Right forelimb (tissue), 1 donor: ENCODE data around the gene PSRC1.

Experiments used
- DNase-seq: peaks from one replicate; pipeline ENCODE4 v3.0.0-alpha.2; 2018

The PSRC1 gene

DNA sequence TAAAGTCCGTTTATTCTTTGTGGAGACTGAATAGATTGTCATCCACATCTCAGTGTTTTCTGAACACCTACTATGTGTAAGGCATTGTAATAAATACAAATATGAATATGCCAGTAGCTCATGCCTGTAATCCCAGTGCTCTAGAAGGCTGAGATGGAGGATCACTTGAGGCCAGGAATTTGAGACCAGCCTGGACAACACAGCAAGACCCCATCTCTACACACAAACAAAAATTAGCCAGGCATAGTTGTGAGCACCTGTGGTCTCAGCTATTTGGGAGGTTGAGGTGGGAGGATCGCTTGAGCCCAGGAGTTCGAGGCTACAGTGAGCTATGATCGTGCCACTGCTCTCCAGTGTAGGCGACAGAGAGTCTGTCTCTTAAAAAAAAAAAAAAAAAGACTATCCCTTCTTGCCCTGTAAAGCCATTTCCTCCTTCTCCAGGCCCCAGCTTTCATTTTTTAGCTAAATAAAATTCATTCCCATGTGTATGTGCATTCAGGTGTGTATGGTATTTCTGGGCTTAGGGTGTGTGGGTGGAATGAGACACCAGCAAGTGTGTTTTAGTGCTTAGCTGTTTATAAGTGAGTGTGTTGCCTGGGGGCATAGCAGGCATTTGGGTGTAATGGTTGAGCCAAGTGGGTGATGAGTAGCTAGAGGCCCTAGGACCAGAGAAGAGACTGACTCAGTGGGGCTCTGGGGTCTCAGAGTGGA, 25.8 kb downstream of the PSRC1 start:
- DNase-seq: no peak

DNA sequence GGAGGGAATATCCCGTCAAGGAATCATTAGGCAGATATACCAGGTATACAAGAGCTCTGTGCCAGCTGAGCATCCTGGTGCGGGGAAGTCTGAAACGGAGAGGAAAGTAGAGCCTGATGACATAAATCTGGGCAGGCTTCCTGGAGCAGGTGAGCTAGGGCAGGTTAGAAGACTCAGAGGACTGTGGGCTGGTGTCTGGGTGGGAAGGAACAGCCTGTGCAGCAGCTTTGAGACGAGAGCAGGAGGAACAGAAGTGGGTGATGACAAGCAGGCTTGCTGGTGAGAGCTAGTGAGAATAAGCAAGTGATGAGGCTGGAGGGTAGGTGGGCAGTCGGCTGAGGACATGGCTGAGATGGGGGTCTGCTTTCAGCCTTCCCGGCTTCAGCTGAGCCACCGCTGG, 26.9 kb downstream of the PSRC1 start:
- no peak for DNase-seq

DNA sequence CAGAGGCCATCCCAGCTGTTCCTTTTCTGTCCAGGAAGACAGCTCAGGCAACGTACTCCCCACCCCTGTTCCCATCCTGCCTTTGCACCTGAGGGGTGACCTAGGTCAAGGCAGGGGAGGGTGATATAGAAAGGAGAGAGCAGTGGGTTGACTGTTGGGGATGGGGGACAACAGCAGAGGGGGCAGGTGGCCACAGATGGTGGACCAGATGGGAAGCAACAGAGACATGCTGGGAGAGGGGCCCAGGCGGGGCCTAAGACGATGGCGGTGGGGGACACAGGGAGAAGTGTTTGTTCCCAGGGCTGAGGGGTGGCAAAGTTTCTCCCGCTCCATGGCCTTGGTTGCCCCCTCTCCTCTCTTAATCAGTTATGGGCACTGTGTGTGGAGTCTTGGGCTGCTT, 27.3 kb downstream of the PSRC1 start:
- DNase-seq: no peak

DNA sequence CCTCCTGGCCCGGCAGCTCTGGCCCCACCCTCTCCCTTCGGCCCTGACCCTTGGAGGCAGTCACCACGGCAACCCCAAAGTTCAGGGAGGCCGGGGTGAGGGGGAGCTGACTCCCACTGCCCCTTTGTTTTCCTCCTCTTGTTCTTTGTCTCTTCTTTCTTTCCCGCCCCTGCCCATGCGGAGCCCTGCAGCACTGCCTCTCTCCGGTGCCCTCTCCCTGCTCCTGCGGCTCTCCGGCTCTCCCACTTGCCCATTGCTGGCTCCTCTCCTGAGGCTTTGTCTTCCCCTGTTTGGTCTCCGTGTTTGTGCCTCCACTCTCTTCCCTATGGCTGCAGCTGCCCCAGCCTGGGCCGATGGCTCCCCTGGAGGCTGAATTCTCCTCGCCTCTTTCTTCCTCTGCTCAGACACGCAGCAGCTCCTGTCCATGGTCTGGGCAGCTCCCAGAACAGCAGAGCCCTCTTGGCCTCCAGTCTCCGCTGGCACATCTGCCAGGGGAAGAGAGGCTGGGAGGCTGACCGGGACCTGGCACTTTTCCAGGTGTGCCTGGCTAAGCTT, 27.8 kb downstream of the PSRC1 start:
- no peak for DNase-seq

DNA sequence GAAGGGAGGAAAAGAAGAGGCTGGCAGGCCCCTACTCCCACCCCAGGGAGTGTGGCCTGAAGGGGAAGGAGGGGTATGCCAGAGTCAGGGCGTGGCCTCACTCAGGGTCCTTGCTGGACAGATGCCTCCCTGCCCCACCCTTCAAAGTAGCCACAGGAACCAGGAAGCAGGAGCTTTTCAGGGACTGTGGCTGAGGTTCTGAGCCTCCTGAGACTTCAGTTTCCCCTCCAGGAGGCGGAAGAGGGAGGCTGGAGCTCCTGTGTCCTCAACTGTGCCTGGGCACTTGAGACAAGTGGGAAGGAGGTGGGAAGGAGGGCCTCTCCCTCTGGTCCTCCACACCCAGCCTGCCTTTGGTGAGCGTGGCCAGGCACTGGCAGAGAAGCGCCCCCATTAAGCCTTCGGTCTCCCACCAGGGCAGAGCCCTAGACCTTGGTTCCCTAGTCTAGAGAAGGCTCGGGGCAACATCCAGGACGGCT, 28.3 kb downstream of the PSRC1 start:
- no peak for DNase-seq

DNA sequence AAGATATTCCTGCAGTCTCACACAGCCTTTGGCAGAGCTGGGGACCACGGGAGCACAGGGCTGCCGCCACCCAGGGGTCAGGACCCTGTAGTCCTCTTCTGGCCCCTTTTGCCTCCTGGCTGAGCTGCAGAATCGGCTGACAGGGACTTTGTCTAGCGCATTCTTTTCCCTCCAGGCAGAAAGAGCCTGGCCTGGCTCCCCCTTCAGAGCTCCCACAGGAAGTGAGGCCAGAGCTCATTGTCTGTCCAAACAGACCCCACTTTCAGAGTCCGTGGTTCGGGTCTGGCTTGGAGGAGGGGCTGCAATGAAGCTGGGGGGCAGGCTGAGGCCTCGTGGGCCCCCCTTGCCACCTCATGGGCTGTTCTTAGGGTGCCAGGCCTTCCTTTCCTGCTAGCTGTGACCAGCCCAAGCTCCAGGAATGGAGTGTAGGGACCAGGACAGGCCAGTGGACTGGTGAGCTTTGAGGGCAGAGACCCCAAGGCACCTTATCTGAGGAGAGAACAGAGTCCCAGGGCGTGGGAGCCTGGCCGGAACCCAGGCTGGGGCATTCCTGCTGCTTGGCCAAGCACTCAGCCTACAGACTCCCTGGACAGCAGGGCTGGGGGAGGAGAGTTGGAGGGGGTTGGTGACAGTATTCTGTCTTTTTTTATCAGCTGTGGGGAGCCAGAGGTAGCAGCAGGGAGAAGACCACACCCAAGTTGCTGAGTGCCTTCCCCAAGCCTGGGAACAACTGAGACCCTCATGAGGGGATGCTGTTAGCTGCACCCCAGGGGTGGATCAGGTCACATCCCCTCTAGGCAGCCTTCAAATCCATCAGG, 28.9 kb downstream of the PSRC1 start:
- no peak for DNase-seq

DNA sequence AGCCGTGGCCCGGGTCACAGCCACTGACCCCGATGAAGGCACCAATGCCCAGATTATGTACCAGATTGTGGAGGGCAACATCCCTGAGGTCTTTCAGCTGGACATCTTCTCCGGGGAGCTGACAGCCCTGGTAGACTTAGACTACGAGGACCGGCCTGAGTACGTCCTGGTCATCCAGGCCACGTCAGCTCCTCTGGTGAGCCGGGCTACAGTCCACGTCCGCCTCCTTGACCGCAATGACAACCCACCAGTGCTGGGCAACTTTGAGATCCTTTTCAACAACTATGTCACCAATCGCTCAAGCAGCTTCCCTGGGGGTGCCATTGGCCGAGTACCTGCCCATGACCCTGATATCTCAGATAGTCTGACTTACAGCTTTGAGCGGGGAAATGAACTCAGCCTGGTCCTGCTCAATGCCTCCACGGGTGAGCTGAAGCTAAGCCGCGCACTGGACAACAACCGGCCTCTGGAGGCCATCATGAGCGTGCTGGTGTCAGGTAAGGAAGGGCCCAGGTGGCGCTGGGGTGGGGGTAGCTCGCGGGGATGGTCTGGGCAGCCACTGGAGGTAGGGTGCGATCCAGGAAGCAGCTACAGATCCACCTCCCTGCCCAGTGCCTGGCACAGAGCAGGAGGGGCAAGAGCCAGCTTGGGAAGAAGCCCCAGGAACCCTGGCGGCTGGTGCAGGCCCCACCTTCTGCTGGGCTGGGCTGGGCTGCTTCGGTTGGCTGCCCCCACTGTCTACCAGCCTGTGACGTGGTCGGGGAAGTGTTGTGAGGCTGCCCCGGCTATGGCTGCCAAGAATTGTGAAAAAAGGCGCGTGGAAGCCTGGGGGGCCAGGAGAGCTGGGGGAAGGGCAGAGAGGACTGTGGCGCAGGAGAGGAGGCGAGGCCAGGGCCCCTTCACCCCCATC, 29.8 kb downstream of the PSRC1 start:
- DNase-seq: no peak

DNA sequence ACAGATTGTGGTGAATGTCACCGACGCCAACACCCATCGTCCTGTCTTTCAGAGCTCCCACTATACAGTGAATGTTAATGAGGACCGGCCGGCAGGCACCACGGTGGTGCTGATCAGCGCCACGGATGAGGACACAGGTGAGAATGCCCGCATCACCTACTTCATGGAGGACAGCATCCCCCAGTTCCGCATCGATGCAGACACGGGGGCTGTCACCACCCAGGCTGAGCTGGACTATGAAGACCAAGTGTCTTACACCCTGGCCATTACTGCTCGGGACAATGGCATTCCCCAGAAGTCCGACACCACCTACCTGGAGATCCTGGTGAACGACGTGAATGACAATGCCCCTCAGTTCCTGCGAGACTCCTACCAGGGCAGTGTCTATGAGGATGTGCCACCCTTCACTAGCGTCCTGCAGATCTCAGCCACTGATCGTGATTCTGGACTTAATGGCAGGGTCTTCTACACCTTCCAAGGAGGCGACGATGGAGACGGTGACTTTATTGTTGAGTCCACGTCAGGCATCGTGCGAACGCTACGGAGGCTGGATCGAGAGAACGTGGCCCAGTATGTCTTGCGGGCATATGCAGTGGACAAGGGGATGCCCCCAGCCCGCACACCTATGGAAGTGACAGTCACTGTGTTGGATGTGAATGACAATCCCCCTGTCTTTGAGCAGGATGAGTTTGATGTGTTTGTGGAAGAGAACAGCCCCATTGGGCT, 30.6 kb downstream of the PSRC1 start:
- DNase-seq: no peak

DNA sequence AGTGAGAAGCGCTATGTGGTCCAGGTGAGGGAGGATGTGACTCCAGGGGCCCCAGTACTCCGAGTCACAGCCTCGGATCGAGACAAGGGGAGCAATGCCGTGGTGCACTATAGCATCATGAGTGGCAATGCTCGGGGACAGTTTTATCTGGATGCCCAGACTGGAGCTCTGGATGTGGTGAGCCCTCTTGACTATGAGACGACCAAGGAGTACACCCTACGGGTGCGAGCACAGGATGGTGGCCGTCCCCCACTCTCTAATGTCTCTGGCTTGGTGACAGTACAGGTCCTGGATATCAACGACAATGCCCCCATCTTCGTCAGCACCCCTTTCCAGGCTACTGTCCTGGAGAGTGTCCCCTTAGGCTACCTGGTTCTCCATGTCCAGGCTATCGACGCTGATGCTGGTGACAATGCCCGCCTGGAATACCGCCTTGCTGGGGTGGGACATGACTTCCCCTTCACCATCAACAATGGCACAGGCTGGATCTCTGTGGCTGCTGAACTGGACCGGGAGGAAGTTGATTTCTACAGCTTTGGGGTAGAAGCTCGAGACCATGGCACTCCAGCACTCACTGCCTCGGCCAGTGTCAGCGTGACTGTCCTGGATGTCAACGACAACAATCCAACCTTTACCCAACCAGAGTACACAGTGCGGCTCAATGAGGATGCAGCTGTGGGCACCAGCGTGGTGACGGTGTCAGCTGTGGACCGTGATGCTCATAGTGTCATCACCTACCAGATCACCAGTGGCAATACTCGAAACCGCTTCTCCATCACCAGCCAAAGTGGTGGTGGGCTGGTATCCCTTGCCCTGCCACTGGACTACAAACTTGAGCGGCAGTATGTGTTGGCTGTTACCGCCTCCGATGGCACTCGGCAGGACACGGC, 31.4 kb downstream of the PSRC1 start:
- no peak for DNase-seq

DNA sequence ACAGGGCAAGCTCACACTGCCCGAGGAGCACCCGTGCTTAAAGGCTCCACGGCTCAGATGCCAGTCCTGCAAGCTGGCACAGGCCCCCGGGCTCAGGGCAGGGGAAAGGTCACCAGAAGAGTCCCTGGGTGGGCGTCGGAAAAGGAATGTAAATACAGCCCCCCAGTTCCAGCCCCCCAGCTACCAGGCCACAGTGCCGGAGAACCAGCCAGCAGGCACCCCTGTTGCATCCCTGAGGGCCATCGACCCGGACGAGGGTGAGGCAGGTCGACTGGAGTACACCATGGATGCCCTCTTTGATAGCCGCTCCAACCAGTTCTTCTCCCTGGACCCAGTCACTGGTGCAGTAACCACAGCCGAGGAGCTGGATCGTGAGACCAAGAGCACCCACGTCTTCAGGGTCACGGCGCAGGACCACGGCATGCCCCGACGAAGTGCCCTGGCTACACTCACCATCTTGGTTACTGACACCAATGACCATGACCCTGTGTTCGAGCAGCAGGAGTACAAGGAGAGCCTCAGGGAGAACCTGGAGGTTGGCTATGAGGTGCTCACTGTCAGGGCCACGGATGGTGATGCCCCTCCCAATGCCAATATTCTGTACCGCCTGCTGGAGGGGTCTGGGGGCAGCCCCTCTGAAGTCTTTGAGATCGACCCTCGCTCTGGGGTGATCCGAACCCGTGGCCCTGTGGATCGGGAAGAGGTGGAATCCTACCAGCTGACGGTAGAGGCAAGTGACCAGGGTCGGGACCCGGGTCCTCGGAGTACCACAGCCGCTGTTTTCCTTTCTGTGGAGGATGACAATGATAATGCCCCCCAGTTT, 32.3 kb downstream of the PSRC1 start:
- DNase-seq: no peak

DNA sequence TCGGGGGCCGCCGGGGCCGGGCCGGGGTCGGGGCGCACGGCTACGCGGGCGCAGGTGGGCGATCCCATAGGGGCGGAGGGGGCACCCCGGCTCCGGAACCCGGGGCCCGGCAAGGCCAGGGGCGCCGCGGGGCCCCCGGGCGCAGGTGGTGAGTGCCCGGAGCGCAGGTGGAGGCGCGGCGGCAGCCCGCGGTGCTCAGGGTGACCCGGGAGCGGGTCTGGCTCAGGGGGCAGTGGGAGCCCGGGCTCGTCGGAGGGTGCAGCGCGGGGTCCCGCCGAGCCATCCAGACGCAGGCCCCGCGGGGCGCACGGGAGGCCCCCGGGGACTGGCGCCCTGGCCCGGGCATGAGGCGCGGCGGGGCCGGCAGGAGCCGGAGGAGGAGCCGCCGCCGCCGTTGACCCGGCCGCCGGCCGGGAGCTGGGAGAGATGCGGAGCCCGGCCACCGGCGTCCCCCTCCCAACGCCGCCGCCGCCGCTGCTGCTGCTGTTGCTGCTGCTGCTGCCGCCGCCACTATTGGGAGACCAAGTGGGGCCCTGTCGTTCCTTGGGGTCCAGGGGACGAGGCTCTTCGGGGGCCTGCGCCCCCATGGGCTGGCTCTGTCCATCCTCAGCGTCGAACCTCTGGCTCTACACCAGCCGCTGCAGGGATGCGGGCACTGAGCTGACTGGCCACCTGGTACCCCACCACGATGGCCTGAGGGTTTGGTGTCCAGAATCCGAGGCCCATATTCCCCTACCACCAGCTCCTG, 33.1 kb downstream of the PSRC1 start:
- no peak for DNase-seq

DNA sequence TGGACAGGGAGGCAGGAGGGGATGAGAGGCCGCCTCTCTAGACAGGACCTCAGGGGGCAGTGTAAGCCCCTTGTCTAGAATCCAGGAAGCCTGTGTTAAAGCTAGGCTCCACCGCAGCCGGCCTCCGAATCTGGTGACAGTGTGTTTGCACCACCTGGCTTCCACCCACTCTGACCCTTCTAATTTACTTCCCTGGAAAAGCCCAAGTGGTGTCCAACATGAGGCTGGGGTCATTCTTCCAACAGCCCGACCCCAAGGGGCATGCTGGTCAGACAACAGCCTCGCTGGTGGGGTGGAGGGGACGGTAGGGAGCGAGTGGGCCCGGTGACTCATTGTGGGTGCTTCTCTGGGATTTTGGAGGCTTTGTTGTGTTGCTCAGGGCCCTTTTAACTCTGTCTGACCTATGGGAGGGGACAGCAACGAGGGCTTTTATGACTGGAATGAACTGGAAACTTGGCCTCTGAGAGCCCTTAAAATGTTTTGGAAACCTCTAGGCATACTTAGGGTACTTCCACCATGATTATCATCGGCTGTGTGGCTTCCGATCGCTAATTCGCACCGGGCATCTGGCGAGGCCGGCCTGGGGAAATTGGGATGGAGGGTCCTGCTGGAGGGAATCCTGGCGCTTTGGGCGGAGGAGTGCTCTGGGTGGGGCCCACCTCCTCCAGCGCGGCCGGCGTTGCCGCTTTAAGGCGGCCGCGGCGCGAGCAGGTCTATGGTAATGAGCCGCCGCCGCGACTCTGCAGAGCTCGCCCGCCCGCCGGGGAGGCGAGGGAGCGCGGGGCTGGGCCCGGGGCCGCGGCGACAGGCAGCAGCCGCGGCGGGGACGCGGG, 33.9 kb downstream of the PSRC1 start, which contains the start of gene CELSR2:
CELSR2 (plus strand) TSS at position 743 of the 833 bp plus-strand sequence. CDS start 541 bp downstream, outside the sequence.
- DNase-seq: peak; percentile 77

DNA sequence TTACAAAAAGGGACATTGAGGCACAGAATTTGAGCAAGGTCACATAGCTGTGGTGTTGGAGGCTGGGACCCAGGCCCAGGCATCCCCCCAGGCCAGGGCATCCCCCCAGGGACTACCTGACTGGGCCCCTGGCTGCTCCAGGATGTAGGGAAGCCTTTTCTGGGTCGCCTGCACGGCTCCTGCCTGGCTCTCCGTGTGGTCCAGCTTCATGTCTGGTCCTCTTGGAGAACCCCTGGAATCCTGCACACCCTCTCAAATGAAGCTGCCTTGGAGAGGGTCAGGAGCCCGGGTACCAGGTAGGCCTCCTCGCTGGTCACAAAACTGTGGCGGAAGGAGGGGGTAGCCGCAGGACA, 34.5 kb downstream of the PSRC1 start:
- DNase-seq: peak; percentile 36

DNA sequence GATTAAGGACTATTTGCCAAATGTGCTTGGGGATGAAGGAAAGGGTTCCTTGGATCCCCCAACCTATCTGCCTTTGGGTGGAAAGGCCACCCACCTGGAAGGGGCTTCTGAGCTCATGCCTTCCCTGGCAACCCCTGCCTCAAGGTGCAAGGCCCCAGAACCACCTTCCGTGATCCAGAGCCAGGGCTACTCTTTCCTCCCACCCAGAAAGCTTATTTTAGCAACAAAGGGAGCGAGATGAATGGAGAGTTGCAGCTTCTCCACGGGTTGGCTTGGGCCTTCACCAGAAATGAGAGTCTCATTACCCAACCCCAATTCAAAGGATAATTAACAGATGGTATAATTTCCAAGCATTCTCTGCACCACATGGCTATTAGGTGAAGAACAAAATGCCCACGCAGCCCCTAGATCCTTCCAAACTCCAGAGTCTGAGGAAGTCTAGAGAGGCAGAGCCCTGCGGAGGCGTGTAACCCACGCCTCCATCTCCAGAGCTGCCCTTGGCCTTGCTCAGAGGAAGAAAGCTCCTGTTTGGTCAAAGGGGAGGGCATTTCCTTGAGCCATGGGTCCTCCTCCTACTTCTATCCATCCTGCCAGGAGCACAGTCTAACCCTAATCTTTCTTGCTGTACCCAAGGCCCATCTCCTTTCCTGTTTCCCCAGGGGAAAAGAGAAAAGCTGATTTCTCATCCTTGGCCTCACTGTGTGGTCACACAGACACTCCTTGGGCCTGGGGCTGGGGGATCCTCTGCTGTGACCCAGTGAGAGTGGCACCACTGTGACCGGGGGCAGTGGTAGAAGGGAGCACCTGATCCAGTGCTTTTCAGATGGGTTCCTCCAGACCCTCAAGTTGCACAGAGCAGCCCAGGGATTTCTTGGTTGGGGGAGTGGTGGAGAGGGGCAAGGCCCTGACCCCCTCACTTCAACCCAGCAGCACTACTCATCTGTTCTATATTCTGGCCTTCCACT, 35.3 kb downstream of the PSRC1 start:
- no peak for DNase-seq

DNA sequence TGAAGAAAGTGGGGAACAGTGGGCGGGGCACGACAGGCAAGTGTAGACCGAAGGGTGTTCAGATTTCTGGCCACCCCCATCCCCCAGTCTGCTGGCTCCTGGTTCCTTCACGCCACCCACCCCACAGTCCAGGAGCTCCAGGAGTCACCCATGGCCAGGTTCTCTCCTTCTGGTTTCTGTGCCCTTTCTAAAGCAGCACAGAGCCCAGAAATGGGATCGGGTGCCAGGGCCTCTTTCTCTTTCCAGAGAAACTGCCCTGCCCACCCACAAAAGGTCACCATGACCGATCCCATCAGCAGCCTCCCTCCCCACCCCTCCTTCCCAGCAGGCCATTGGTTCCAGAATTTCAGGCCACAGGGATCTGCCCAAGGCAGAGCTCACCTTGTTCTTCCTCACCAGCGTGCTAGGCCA, 36.8 kb downstream of the PSRC1 start:
- DNase-seq: no peak

DNA sequence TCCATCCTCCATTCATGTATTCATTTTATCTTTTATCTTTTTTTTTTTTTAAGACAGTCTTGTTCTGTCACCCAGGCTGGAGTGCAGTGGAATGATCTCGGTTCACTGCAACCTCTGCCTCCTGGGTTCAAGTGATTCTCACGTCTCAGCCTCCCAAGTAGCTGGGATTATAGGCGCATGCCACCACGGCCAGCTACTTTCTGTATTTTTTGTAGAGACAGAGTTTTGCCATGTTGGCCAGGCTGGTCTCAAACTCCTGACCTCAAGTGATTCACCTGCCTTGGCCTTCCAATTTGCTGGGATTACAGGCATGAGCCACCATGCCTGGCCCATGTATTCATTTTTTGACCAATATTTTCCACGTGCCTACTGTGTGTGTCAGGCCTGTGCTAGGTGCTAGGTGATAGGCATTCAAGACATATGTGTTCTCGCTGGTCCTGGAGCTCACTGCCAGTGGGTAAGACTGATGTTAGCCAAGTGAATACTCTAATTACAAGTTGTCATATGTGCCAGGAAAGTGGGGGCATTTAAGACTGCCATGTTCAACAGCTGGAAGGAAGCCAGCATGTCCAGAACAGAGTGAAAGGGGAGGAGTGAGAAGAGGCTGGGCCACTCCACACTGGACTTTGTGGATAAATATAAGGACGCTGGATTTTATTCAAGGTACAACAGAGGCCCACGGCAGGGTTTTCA, 38.9 kb downstream of the PSRC1 start:
- DNase-seq: no peak

DNA sequence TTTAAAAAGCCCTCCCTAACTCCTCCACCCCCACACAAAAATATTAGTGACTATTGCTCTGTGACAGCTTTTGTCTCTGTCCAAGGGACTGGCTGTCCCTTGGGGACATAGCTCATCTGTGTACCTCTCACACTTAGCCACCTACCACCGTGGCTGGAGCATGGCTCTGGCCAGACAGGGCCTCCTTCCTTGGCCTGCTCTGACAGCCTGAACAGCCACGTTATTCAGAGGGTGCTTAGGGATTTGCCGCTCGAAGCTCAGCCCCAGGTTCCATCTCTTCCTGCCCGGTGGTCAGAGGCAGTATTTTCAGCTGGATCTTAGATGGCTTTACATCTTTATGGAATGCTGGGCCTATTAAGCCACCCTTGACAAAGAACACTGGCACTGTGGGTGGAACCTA, 39.7 kb downstream of the PSRC1 start:
- no peak for DNase-seq
